Stimulated activated CD8-positive, alpha-beta memory T cell treated with anti-CD3 and anti-CD28 coated beads, Interleukin-15, amount 100 ng/mL, for 4 hours (primary cell): ENCODE results near the gene SLC41A1.
"Not testable (repeated sequence)": the region's sequence is repeated elsewhere in the genome, so short reads cannot be mapped to it uniquely, and the experiment has no call there.

ENCODE experiments used
- DNase-seq, 2 donors: peaks; one replicate each; pipeline ENCODE4 v3.0.0-alpha.2; 2020; ENCODE audit warnings: low read depth in 2 of 2

The SLC41A1 gene

DNA sequence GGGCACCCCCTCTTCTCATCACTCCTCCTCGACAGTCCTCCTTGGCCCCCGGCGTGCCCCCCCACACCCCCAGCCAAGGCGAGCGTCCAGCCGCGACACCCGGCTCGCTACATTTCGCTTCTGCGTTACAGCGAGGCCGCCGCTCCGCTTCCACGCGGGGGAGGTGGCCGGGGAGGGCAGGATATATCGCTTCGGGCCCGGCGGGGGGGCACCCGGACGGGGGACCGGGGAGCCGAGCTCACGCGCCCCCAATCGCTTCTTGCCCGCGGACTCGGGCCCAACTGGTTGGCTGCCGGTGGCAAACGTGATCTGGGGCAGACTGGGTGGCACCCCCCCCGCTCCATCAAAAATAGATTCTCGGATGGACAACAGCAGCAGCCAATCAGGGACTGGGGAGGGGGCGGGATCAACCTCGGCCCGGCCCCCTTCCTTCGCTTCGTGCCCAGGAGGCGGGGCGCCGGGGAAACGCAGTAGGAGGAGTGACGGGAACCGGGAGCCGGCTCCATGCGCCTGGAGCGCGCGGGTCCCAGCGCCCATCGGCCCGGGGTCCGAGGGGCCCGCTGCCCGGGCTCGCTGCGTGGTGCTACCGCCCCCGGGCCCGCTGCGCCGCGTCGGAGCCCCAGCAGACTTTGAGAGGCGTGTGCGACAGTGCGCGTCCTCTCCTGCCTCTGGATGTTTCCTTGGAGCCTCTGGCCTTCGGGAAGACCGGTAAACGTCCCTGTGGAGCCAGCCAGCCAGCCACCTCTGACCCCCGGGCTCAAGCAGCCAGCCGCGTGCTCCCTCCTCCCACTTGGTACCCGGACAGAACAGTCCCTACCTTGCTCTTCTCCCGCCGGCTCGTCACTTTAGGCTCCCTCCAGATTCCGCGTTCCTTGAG is at the start of gene SLC41A1:
SLC41A1 (minus strand) TSS at position 321 of the 877 bp plus-strand sequence. CDS start 2,757 bp downstream, outside the sequence.
- DNase-seq = peak; percentile 78 to 81

DNA sequence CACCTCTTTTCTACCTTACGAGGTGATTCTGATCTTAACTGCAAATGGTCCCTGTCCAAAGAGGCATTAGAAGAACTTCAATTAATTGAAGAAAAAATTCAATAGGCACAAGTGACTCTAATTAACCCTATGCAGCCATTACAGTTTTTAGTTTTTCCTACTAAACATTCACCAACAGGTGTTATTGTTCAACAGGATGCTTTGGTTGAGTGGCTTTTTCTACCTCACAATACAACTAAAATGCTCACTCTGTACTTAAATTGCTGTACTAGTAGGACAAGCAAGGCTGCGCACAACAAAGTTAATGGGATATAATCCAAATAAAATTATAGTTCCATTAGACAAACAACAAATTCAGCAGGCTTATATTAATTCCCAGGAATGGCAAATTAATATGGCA is 48.5 kb upstream of the SLC41A1 start:
- DNase-seq = no peak

DNA sequence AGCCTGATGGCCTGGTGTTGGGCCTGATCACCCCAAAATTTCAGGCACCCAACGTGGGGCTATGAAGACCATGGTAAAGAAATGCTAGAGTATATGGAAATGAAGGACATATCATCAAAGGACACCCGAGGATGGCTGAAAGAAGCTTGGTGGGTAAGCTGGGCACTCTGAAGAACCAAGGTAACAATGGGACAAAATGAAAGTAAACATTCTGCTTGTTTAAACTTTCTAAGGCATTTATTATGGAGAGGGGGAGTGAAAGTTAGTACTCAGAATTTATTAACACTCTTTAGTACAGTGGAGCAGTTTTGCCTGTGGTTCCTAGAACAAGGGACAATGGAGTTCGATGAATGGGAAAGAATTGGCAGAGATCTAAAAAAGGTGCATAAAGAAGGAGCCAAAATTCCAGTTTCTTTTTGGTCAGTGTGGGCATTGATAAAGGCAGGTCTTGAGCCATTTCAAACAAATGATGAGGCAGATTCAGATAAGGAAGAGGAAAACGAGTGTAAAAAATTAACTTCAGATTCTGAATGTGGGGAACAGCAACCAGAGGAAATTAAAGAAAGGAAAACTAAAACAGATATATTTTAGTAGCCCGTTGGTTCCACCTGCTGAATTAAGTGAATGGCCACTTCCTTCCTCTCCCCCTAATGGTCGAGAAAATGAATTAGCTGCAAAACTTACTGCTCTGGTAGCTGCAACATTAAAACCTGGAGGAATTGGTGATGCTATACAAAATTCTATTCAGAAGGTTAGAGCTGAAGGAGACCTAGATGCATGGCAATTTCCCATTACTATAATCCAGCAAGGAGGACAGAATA is 45.4 kb upstream of the SLC41A1 start:
- DNase-seq = no peak

GRCh38 chr1:205857501-205857900 is 44.5 kb upstream of the SLC41A1 start:
- not testable (repeated sequence) for DNase-seq

- DNase-seq = no peak
These were observed 43.4 kb upstream of the SLC41A1 start for GRCh38 chr1:205856433-205856832.

GRCh38 chr1:205852969-205853368 is 40.0 kb upstream of the SLC41A1 start:
- no peak for DNase-seq

- no peak for DNase-seq
These were observed 39.0 kb upstream of the SLC41A1 start for GRCh38 chr1:205851993-205852392.

DNA sequence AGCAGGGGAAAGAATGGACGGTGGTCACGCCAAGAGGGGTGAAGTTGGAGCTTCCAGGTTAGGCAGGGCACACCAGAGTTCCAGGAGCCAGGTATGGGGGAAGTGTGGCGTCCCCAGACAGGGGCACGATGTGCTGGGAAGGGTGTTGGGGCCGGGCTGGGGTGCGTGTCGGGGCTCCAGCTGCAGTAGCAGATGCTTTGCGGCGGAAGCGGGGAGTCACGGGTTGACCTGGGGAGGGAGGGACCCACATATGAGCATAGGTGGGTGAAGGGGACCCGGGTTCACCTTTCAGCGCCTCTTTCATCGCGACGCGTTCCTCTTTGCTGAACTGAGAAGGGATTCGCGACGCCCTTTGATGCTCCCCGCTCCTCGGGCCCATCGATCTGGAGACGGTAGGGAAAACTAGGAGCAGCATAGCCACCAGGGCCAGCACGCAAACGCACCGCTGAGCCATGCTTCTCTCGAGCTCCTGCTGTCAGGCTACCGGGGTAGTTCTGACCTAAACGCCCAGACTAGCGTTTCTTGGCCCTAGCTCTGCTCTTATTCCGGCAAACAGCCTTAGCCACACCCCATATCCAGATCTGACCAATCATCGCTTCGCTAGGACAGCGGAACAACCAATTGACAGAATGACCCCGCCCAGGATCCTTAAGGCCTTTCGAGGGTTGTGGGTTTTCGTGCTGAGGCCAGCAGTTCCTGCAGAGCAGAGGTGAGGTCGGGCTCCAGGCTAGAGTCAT is 36.8 kb upstream of the SLC41A1 start, which contains the start of gene PM20D1:
PM20D1 (minus strand) TSS at position 514 of the 737 bp plus-strand sequence; CDS start at position 454, 60 bp downstream.
- DNase-seq = peak; percentile 60 to 62

- no peak for DNase-seq
These were observed 30.2 kb upstream of the SLC41A1 start for GRCh38 chr1:205843036-205843859.

- no peak for DNase-seq
These were observed 29.2 kb upstream of the SLC41A1 start for GRCh38 chr1:205842229-205842628.

DNA sequence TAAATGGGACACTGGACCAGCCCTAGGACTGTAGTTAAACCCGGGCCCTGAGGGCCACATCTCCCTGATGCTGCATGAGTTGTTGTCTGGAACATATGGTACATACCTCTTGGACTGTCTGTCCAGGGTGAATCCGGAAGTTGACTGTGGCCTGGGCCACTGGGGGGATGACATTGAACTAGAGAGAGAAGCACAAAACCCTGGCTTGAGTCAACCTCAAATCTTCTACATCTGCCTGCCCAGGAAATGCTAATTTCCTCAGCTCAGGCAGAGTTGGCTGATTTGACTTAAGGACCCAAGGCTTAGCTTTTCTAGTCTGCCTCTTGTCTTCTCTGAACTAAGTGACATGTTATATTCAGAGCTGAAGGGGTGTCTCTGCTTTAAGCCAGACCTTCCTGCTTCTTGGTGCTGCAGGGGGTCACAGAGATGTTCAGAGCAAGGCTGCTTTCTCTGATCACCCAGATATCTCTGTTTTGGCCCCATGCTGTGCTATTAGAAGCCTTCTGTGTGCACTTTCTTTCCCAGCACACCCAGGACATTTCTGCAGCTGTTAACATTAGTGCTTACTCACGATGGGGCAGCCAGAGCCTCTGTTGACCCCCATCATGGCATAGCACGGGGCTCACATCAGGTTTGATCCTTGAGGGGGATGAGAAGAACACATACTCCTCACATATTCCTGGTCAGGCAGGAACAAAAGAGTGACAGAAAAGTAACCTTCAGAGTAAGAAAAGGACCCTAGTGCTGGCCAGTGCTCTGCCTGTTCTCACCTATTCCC is 27.3 kb upstream of the SLC41A1 start:
- no peak for DNase-seq

DNA sequence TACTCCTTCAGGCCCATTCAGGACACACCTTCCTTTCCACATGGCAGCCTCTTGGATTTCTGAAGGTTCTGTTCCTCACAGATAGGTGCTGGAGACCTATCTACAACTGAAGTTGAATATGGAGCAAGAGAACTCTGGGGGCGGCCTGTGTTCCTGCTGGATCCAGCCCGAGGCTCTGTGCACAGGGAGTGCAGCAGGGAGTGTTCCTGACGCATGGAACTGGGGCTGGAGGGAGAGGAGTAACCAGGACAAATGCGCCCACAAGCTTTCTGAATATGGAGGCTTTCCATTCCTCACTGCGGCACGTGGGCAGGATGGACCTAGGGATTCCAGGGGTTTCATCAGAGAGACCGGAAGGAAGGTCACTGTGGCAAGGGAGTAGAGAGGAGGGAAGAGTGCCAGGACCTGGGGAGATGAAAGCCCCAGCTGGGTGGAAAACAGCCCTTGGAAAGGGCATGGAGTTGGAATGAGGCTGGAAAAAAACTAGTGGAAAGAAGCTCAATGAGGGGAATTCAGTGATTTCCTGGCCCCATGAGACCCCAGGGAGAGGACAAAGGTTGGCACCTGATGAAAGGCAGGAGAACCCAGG is 24.5 kb upstream of the SLC41A1 start:
- no peak for DNase-seq

- DNase-seq = no peak
These were observed 21.8 kb upstream of the SLC41A1 start for GRCh38 chr1:205834751-205835150.

GRCh38 chr1:205832326-205832751 is 19.3 kb upstream of the SLC41A1 start:
- no peak for DNase-seq

DNA sequence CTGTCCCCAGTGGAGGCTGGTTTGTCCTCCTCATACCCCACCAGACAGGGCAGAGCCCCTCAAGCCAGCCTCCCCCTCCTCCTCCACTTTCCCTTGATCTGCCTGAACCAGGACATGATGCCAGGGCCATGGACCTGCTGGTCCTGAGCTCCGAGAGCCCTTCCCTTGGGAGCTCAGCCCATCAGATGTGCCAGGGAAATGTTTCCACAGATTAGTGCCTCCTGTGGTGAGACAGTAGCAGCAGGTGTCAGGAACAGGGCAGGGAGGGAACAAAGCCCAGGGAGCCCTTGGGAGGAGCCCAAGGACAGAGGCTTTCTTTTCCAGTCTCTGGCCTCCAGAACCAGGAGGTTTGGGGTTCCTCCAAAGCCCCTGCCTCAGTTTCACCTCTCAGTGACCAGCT is 14.6 kb upstream of the SLC41A1 start:
- DNase-seq = no peak

- no peak for DNase-seq
These were observed 14.0 kb upstream of the SLC41A1 start for GRCh38 chr1:205826995-205827394.

DNA sequence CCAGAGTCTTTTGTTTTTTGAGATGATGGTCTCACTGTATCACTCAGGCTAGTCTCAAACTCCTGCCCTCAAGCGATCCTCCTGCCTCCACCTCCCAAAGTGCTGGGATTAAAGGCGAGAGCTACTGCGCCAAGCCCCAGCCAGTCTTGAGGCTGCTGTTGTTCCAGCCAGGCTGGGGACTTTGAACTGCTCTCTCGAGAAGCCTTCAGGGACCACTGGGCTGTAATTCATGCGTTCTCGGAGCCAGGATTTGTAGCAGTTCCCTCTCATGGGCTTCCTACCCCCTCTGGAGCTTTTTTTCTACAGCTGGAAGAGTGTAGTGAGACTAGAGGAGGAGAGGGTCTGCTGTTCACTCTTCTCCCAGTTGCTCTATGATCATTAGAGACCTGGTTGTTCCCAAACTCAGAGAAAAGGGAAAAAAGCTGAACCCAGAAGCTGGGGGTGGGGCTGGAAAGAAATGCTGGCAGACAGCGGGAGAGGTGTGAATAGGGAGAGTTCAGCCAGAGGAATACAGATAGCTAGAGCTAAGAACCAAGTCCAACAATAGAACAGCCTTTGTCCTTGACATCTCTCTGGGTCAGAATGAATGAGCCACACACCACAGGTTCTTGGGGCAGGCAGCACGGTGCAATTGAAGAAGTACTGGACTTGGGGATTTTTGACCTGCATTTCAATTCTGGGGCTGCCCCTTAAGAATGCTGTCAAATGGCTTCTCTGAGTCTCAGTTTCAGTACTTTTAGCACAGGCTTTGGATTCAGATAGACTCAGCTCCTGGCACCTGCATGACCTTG is 13.2 kb upstream of the SLC41A1 start:
- DNase-seq = no peak

GRCh38 chr1:205824180-205824579 is 11.2 kb upstream of the SLC41A1 start:
- no peak for DNase-seq

DNA sequence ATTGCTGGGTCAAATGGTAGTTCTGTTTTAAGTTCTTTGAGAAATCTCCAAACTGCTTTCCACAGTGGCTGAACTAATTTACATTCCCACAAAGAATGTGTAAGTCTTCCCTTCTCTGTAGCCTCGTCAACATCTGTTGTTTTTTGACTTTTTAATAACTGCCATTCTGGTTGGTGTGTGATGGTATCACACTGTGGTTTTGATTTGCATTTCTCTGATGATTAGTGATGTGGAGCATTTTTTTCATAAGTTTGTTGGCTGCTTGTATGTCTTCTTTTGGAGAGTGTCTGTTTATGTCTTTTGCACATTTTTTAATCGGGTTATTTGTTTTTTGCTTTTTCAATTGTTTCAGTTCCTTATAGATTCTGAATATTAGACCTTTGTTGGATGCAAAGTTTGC is 10.3 kb upstream of the SLC41A1 start:
- DNase-seq = not testable (repeated sequence)
